IMR-90 (cell line): ENCODE data around the gene YBX1. TPM values are rescaled to one million over a fixed set of nuclear protein-coding genes. Genes with fewer than 3 reads are reported as not detected.
A peak's percentile ranks its signal among the peaks of the same experiment; 100 is the strongest.

Experiments
- ATAC-seq: fragments of 200-7000 bp; cut with Tn5 transposase; 2 replicates; pipeline ENCODE4 v1.9.1; 2020; ENCODE audit warnings: low read depth, mild to moderate bottlenecking, moderate library complexity
- BruUV-seq: library from RNA; stranded (reverse); fragments of 400-500 nt; replicated peaks from 2 replicates; lab custom pipeline; 2021; lab: Mats Ljungman, UMichigan
- CTCF ChIA-PET: fragments of 300-600 bp; formaldehyde crosslinking; extraction: SDS; loops from one replicate; lab custom pipeline; 2021; ENCODE audit warnings: antibody characterized with exemption; lab: Yijun Ruan, JAX
- POLR2A ChIA-PET: fragments of 300-600 bp; sonication (Branson Sonifier 250); formaldehyde crosslinking; loops from one replicate; lab custom pipeline; 2022; ENCODE audit warnings: antibody characterized with exemption; ENCODE audit not compliant: unreplicated experiment; lab: Charles Lee
- DNase-seq: peaks from one replicate; pipeline ENCODE4 v3.0.0; 2013
- H2AFZ ChIP-seq: replicated peaks from 2 replicates; pipeline ENCODE3; 2013; ENCODE audit warnings: low read length, mild to moderate bottlenecking; ENCODE audit not compliant: poor library complexity
- H2AK5ac ChIP-seq: 2 replicates; pipeline ENCODE4 v1.6.1; 2013; ENCODE audit warnings: low read depth, low read length, inconsistent platforms
- H2AK9ac ChIP-seq: replicated peaks from 2 replicates; pipeline ENCODE3; 2013; ENCODE audit warnings: mild to moderate bottlenecking, low read depth, low read length, moderate library complexity; ENCODE audit not compliant: poor library complexity
- H2BK120ac ChIP-seq: 2 replicates; pipeline ENCODE4 v1.6.1; 2013; ENCODE audit warnings: low read depth, low read length, inconsistent platforms
- H2BK15ac ChIP-seq: 3 replicates; pipeline ENCODE4 v1.6.1; 2013; ENCODE audit warnings: low read depth, low read length, inconsistent platforms
- H2BK20ac ChIP-seq: 2 replicates; pipeline ENCODE4 v1.6.1; 2013; ENCODE audit warnings: low read depth, mild to moderate bottlenecking, inconsistent platforms, low read length, moderate library complexity
- H2BK5ac ChIP-seq: 2 replicates; pipeline ENCODE4 v1.6.1; 2013; ENCODE audit warnings: mild to moderate bottlenecking, low read depth, low read length, inconsistent platforms; ENCODE audit not compliant: poor library complexity, severe bottlenecking
- H3K14ac ChIP-seq: replicated peaks from 2 replicates; pipeline ENCODE4 v1.6.1; 2013; ENCODE audit warnings: low read depth, low read length, inconsistent platforms
- H3K18ac ChIP-seq: 2 replicates; pipeline ENCODE4 v1.6.1; 2013; ENCODE audit warnings: low read depth, low read length, control low read depth
- H3K23ac ChIP-seq: 2 replicates; pipeline ENCODE4 v1.6.1; 2013; ENCODE audit warnings: low read depth, low read length, inconsistent platforms
- H3K27ac ChIP-seq: 2 replicates; pipeline ENCODE4 v1.5.1; 2013; ENCODE audit warnings: mild to moderate bottlenecking, control low read depth, low read length; ENCODE audit not compliant: insufficient read depth
- H3K27me3 ChIP-seq: 2 replicates; pipeline ENCODE4 v1.6.1; 2013; ENCODE audit warnings: low read length; ENCODE audit not compliant: control insufficient read depth, insufficient read depth
- H3K36me3 ChIP-seq: 2 replicates; pipeline ENCODE4 v1.6.1; 2013; ENCODE audit warnings: low read length, mixed read lengths; ENCODE audit not compliant: control insufficient read depth, insufficient read depth
- H3K4ac ChIP-seq: 2 replicates; pipeline ENCODE4 v1.6.1; 2013; ENCODE audit warnings: low read depth, low read length, inconsistent platforms
- H3K4me1 ChIP-seq: 2 replicates; pipeline ENCODE4 v1.6.1; 2013; ENCODE audit warnings: low read length, mixed read lengths; ENCODE audit not compliant: control insufficient read depth, insufficient read depth
- H3K4me2 ChIP-seq: 2 replicates; pipeline ENCODE4 v1.6.1; 2013; ENCODE audit warnings: low read depth, mild to moderate bottlenecking, control low read depth, low read length, moderate library complexity
- H3K4me3 ChIP-seq: 2 replicates; pipeline ENCODE4 v1.5.1; 2013; ENCODE audit warnings: low read depth, mild to moderate bottlenecking, control low read depth, low read length, moderate library complexity; ENCODE audit not compliant: insufficient read depth
- H3K56ac ChIP-seq: 2 replicates; pipeline ENCODE4 v1.6.1; 2013; ENCODE audit warnings: low read length, inconsistent platforms; ENCODE audit not compliant: insufficient read depth; ENCODE audit errors: extremely low read depth
- H3K79me1 ChIP-seq, 2 experiments: 2 replicates each; pipeline ENCODE4 v1.6.1; 2013; ENCODE audit warnings: low read length in 2 of 2, inconsistent platforms in 1 of 2, low read depth in 1 of 2
- H3K9ac ChIP-seq: 2 replicates; pipeline ENCODE4 v1.6.1; 2013; ENCODE audit warnings: low read depth, low read length, control low read depth
- H3K9me1 ChIP-seq: 2 replicates; pipeline ENCODE4 v1.6.1; 2013; ENCODE audit warnings: low read length, inconsistent platforms; ENCODE audit not compliant: insufficient read depth
- H3K9me3 ChIP-seq: 2 replicates; pipeline ENCODE4 v1.6.1; 2013; ENCODE audit warnings: low read length; ENCODE audit not compliant: control insufficient read depth, insufficient read depth
- H4K20me1 ChIP-seq: 2 replicates; pipeline ENCODE4 v1.6.1; 2013; ENCODE audit warnings: low read length, inconsistent platforms; ENCODE audit not compliant: insufficient read depth
- H4K5ac ChIP-seq: 2 replicates; pipeline ENCODE4 v1.6.1; 2013; ENCODE audit warnings: mild to moderate bottlenecking, low read depth, low read length, control low read depth
- H4K8ac ChIP-seq, 2 experiments: 2 replicates each; pipeline ENCODE4 v1.6.1; 2013; ENCODE audit warnings: low read depth in 2 of 2, low read length in 2 of 2, control low read depth in 1 of 2, inconsistent platforms in 1 of 2
- H4K91ac ChIP-seq: 2 replicates; pipeline ENCODE4 v1.6.1; 2013; ENCODE audit warnings: low read depth, low read length, inconsistent platforms; ENCODE audit not compliant: insufficient read depth
- CHD1 ChIP-seq: IDR thresholded peaks from 2 replicates; pipeline ENCODE4 v1.6.1; 2012; ENCODE audit warnings: low read depth, low read length, improper control_type of control experiment
- ELK1 ChIP-seq: fragments of 150-350 bp; IDR thresholded peaks from 2 replicates; pipeline ENCODE4 v1.6.1; 2016; ENCODE audit warnings: low read depth, mild to moderate bottlenecking, low read length, moderate library complexity, borderline replicate concordance
- FOS ChIP-seq: fragments of 150-350 bp; IDR thresholded peaks from 2 replicates; pipeline ENCODE4 v1.6.1; 2016; ENCODE audit warnings: low read depth, low read length
- MXI1 ChIP-seq: IDR thresholded peaks from 2 replicates; pipeline ENCODE4 v1.6.1; 2012; ENCODE audit warnings: low read depth, mild to moderate bottlenecking, low read length, moderate library complexity, borderline replicate concordance
- RAD21 ChIP-seq: IDR thresholded peaks from 2 replicates; pipeline ENCODE4 v1.6.1; 2012; ENCODE audit warnings: low read length, improper control_type of control experiment
- RFX5 ChIP-seq: IDR thresholded peaks from 2 replicates; pipeline ENCODE4 v1.8.0; 2012; ENCODE audit warnings: low read depth, mild to moderate bottlenecking, low read length, moderate library complexity
- SMC3 ChIP-seq: fragments of 150-350 bp; IDR thresholded peaks from 2 replicates; pipeline ENCODE4 v1.6.1; 2016; ENCODE audit warnings: low read depth, mild to moderate bottlenecking, antibody characterized with exemption, low read length, moderate library complexity
- WGBS, 2 experiments: methylation state at CpG; one replicate each; pipeline versions ENCODE4 v1.1.5 to v1.1.7; 2013; ENCODE audit warnings: missing lambda C conversion rate in 2 of 2; ENCODE audit not compliant: insufficient read length in 1 of 2; ENCODE audit errors: extremely low coverage in 2 of 2; 5-methylcytosine and 5-hydroxymethylcytosine counted together
- dilution Hi-C: fragments of 300-500 bp; cut with HindIII; formaldehyde crosslinking; loops from one replicate; pipeline ENCODE4 v1.14.3; 2018; ENCODE audit warnings: low sequenced_read_pairs; ENCODE audit not compliant: unreplicated experiment
- in situ Hi-C: fragments of 300-500 bp; cut with MboI; formaldehyde crosslinking; loops from 3 replicates; pipeline ENCODE4 v1.14.3; 2019; ENCODE audit warnings: low sequenced_read_pairs, inconsistent platforms, mixed read lengths
- intact Hi-C: fragments of 100-400 bp; cut with micrococcal nuclease; formaldehyde crosslinking; loops from 2 replicates; pipeline ENCODE4 v1.10.0; 2022
- polyA plus RNA-seq, 3 experiments: library from polyadenylated mRNA; depleted of rRNA; stranded (reverse); fragments of >200 nt; gene quantifications; 2 replicates each; pipeline ENCODE4 v1.2.3, GENCODE V29; 2012; ENCODE audit warnings: low replicate concordance in 1 of 3
- total RNA-seq: library from RNA; depleted of rRNA; stranded (reverse); fragments of >200 nt; gene quantifications from 2 replicates; pipeline ENCODE4 v1.2.3, GENCODE V29; 2012

YBX1 gene
- total and polyA plus RNA-seq, 2 of the 4 experiments (the other 2 are of a cell fraction): 605 to 843 TPM

GRCh38 chr1:42730988-42731387 lies 48.8 kb downstream of the YBX1 start:
- Histone ChIP-seq H2BK120ac (no peak overlapping the region), H3K9ac (no peak overlapping the region), H2AK5ac (no peak overlapping the region), H3K14ac (no peak overlapping the region), H2BK20ac (no peak overlapping the region), H3K27me3 (no peaks in the 10 kb centered on the region; the same call in 1 of the 2 replicates), H4K20me1 (no peaks in the 10 kb centered on the region), H3K27ac (no peak overlapping the region), H4K5ac (no peak overlapping the region), H3K18ac (no peak overlapping the region), H2AK9ac (no peak overlapping the region), H3K79me1 (no peaks in the 10 kb centered on the region), H3K36me3 (no peaks in the 10 kb centered on the region), H4K91ac (no peak overlapping the region), H2BK5ac (no peak overlapping the region), H3K4me2 (no peak overlapping the region), H2BK15ac (no peak overlapping the region), H2AFZ (no peak overlapping the region), H3K4me3 (no peak overlapping the region), H3K4ac (no peak overlapping the region), H3K9me3 (no peaks in the 10 kb centered on the region), H3K4me1 (no peaks in the 10 kb centered on the region), H3K9me1 (no peaks in the 10 kb centered on the region), H3K56ac (no peak overlapping the region), H4K8ac (no peak overlapping the region), H3K23ac (no peak overlapping the region)
- ATAC-seq (no peak), DNase-seq (no peak)
- WGBS, 2 experiments: 100% methylated on average over 1 of the region's 4 CpGs; no CpG with 5 or more reads in 1 of the 2 experiments
- in situ Hi-C loops (no loop called here), dilution Hi-C loops (no loop called here), intact Hi-C loops (no loop called here)
- no TSS peak for BruUV-seq
- POLR2A ChIA-PET: no interaction called here
- CTCF ChIA-PET: no interaction called here
- TF ChIP-seq CHD1: no peak
- TF ChIP-seq FOS: no peak
- TF ChIP-seq RAD21: 0 out of 2 replicates have a peak, but pooled peaks have one; percentile 8
- TF ChIP-seq MXI1: no peak
- no peak for TF ChIP-seq RFX5
- no peak for TF ChIP-seq ELK1
- TF ChIP-seq SMC3: no peak
